K562 (cell line): Measurements from ENCODE around the gene DLGAP1.

Source experiments
- BCOR ChIP-seq: fragments of 450-650 bp; IDR thresholded peaks from 2 replicates; pipeline ENCODE4 v1.6.1; 2016
- ESRRA ChIP-seq: fragments of 450-650 bp; IDR thresholded peaks from 2 replicates; pipeline ENCODE4 v1.6.1; 2014; ENCODE audit warnings: low read depth, mild to moderate bottlenecking, moderate library complexity, borderline replicate concordance
- IRF2 ChIP-seq: sonication (generic); formaldehyde crosslinking; IDR thresholded peaks from 2 replicates; pipeline ENCODE4 v1.8.1; 2022; ENCODE audit warnings: mild to moderate bottlenecking, missing genetic modification reagents
- PRPF4 ChIP-seq: fragments of 200-400 bp; formaldehyde crosslinking; IDR thresholded peaks from one replicate; pipeline ENCODE4 v1.6.1; 2017; ENCODE audit warnings: low read length, low read depth, mild to moderate bottlenecking; ENCODE audit not compliant: insufficient read depth, poor library complexity, severe bottlenecking
- ZNF551 ChIP-seq: fragments of 250-450 bp; sonication (Bioruptor Pico); IDR thresholded peaks from 2 replicates; pipeline ENCODE4 v1.5.0; 2021; ENCODE audit warnings: mild to moderate bottlenecking, moderate library complexity
- TF ChIP-seq, protein P1 (sequence below), 3 experiments: IDR thresholded peaks in 2 of 3; conservative IDR thresholded peaks in 1 of 3; 2 replicates each; pipeline ENCODE4 v1.5.1; 2011 to 2012; ENCODE audit warnings: low read length in 3 of 3, mild to moderate bottlenecking in 3 of 3, control low read depth in 2 of 3, improper control_type of control experiment in 1 of 3, inconsistent platforms in 1 of 3, low read depth in 1 of 3, mixed read lengths in 1 of 3, moderate library complexity in 1 of 3; ENCODE audit not compliant: insufficient read depth in 2 of 3
- TF ChIP-seq, protein P2 (sequence below): fragments of 250-450 bp; sonication (Bioruptor Pico); IDR thresholded peaks from 2 replicates; pipeline ENCODE4 v1.5.1; 2021; ENCODE audit warnings: mild to moderate bottlenecking

GRCh38 chr18:3706279-3707097 is 748.6 kb downstream of the DLGAP1 start:
- TF ChIP-seq IRF2 (CRISPR knock-in tag) (no peak), PRPF4 (no peak), ZNF551 (CRISPR knock-in tag) (no peak), ESRRA (peak; percentile 83; the same call in 1 of the 2 replicates), BCOR (peak; percentile 67)
- TF ChIP-seq, protein P1, sequence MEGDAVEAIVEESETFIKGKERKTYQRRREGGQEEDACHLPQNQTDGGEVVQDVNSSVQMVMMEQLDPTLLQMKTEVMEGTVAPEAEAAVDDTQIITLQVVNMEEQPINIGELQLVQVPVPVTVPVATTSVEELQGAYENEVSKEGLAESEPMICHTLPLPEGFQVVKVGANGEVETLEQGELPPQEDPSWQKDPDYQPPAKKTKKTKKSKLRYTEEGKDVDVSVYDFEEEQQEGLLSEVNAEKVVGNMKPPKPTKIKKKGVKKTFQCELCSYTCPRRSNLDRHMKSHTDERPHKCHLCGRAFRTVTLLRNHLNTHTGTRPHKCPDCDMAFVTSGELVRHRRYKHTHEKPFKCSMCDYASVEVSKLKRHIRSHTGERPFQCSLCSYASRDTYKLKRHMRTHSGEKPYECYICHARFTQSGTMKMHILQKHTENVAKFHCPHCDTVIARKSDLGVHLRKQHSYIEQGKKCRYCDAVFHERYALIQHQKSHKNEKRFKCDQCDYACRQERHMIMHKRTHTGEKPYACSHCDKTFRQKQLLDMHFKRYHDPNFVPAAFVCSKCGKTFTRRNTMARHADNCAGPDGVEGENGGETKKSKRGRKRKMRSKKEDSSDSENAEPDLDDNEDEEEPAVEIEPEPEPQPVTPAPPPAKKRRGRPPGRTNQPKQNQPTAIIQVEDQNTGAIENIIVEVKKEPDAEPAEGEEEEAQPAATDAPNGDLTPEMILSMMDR (IDR thresholded peaks at IDR 0.05 in 2 of 3, conservative IDR thresholded peaks at IDR 0.05 in 1 of 3; ENCODE audit: insufficient read depth in 2 of 3, low read depth in 1 of 3, low read length in 3 of 3), result peak in 1 of 3 experiments; percentile 18; a peak in 1 of 6 replicates
- TF ChIP-seq, protein P2, sequence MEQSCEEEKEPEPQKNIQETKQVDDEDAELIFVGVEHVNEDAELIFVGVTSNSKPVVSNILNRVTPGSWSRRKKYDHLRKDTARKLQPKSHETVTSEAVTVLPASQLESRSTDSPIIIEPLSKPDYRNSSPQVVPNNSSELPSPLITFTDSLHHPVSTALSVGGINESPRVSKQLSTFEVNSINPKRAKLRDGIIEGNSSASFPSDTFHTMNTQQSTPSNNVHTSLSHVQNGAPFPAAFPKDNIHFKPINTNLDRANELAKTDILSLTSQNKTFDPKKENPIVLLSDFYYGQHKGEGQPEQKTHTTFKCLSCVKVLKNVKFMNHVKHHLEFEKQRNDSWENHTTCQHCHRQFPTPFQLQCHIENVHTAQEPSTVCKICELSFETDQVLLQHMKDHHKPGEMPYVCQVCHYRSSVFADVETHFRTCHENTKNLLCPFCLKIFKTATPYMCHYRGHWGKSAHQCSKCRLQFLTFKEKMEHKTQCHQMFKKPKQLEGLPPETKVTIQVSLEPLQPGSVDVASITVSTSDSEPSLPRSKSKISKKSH (CRISPR knock-in tag), result no peak
